CD14-positive monocyte (primary cell): ENCODE measurements around the gene NECAB3. TPM values are rescaled to one million over a fixed set of nuclear protein-coding genes. Genes with fewer than 3 reads are reported as not detected.

Experiments used
- DNase-seq, 3 donors: peaks; one replicate each; pipeline ENCODE4 v3.0.0-alpha.2; 2011 to 2022
- H2AFZ ChIP-seq: 2 replicates; pipeline ENCODE4 v1.6.0; 2012; ENCODE audit warnings: mild to moderate bottlenecking, low read depth, low read length, inconsistent platforms; ENCODE audit not compliant: insufficient read depth, poor library complexity, severe bottlenecking
- H3K27ac ChIP-seq, 2 donors: 1 replicate in 1 of 2; 2 replicates in 1 of 2; pipeline ENCODE4 v1.5.1; 2012 to 2013; ENCODE audit warnings: low read length in 2 of 2, control low read depth in 1 of 2, inconsistent platforms in 1 of 2, low read depth in 1 of 2, mild to moderate bottlenecking in 1 of 2
- H3K27me3 ChIP-seq, 2 donors: one replicate each; pipeline versions ENCODE4 v1.6.0 to v1.6.1; 2011 to 2013; ENCODE audit warnings: low read length in 2 of 2; ENCODE audit not compliant: control insufficient read depth in 2 of 2, insufficient read depth in 2 of 2
- H3K36me3 ChIP-seq, 2 donors: replicated peaks in 1 of 2; 1 replicate in 1 of 2; 2 replicates in 1 of 2; pipeline versions ENCODE4 v1.5.1 to v1.6.1; 2012 to 2013; ENCODE audit warnings: low read length in 2 of 2, control low read depth in 1 of 2, inconsistent platforms in 1 of 2, mild to moderate bottlenecking in 1 of 2; ENCODE audit not compliant: insufficient read depth in 2 of 2, control insufficient read depth in 1 of 2
- H3K4me1 ChIP-seq, 2 donors: 1 replicate in 1 of 2; 2 replicates in 1 of 2; pipeline versions ENCODE4 v1.5.1 to v1.6.1; 2012 to 2013; ENCODE audit warnings: low read length in 2 of 2, control low read depth in 1 of 2, inconsistent platforms in 1 of 2, mild to moderate bottlenecking in 1 of 2, moderate library complexity in 1 of 2; ENCODE audit not compliant: insufficient read depth in 2 of 2, control insufficient read depth in 1 of 2
- H3K4me2 ChIP-seq: replicated peaks from 2 replicates; pipeline ENCODE3; 2012; ENCODE audit warnings: low read length, moderate library complexity, mild to moderate bottlenecking; ENCODE audit not compliant: poor library complexity, severe bottlenecking; ENCODE audit errors: extremely low read depth
- H3K4me3 ChIP-seq, 3 experiments: fragments of 200-600 bp in 1 of 3; sonication (generic) in 1 of 3; replicated peaks in 1 of 3; 1 replicate in 2 of 3; 2 replicates in 1 of 3; pipeline ENCODE4 v1.5.1; 2011 to 2013; ENCODE audit warnings: low read length in 3 of 3, mild to moderate bottlenecking in 3 of 3, control low read depth in 2 of 3, low read depth in 2 of 3, inconsistent platforms in 1 of 3, moderate library complexity in 1 of 3
- H3K79me2 ChIP-seq: 2 replicates; pipeline ENCODE4 v1.6.0; 2012; ENCODE audit warnings: mild to moderate bottlenecking, control low read depth, inconsistent platforms, low read length, moderate library complexity; ENCODE audit not compliant: insufficient read depth
- H3K9ac ChIP-seq: 2 replicates; pipeline ENCODE4 v1.6.0; 2017; ENCODE audit warnings: low read length, mild to moderate bottlenecking; ENCODE audit not compliant: insufficient read depth, poor library complexity, severe bottlenecking
- H3K9me3 ChIP-seq, 2 donors: replicated peaks in 1 of 2; 1 replicate in 1 of 2; 2 replicates in 1 of 2; pipeline versions ENCODE4 v1.5.1 to v1.6.1; 2012 to 2013; ENCODE audit warnings: low read length in 2 of 2, control low read depth in 1 of 2; ENCODE audit not compliant: control insufficient read depth in 1 of 2, insufficient read depth in 1 of 2
- H4K20me1 ChIP-seq: 2 replicates; pipeline ENCODE4 v1.6.0; 2012; ENCODE audit warnings: mild to moderate bottlenecking, low read length, control low read depth, moderate library complexity; ENCODE audit not compliant: insufficient read depth
- H3K27ac Mint-ChIP-seq, 7 donors: one replicate each; pipeline ENCODE4 v1.8.0; 2020; ENCODE audit warnings: mild to moderate bottlenecking in 7 of 7, mixed read lengths in 7 of 7, moderate library complexity in 6 of 7, inconsistent platforms in 2 of 7
- H3K27me3 Mint-ChIP-seq, 3 donors: one replicate each; pipeline ENCODE4 v1.8.0; 2021 to 2022; ENCODE audit warnings: low read depth in 3 of 3, mild to moderate bottlenecking in 3 of 3, mixed read lengths in 3 of 3, moderate library complexity in 3 of 3, inconsistent platforms in 1 of 3
- H3K36me3 Mint-ChIP-seq, 2 donors: one replicate each; pipeline ENCODE4 v1.8.0; 2020; ENCODE audit warnings: mixed read lengths in 2 of 2, inconsistent platforms in 1 of 2, mild to moderate bottlenecking in 1 of 2
- H3K4me1 Mint-ChIP-seq: one replicate; pipeline ENCODE4 v1.8.0; 2020; ENCODE audit warnings: mild to moderate bottlenecking, mixed read lengths
- H3K4me3 Mint-ChIP-seq, 2 donors: one replicate each; pipeline ENCODE4 v1.8.0; 2020; ENCODE audit warnings: mild to moderate bottlenecking in 2 of 2, mixed read lengths in 2 of 2, moderate library complexity in 1 of 2
- H3K9me3 Mint-ChIP-seq, 7 donors: one replicate each; pipeline ENCODE4 v1.8.0; 2020 to 2022; ENCODE audit warnings: mixed read lengths in 7 of 7, mild to moderate bottlenecking in 6 of 7, moderate library complexity in 6 of 7, inconsistent platforms in 2 of 7
- WGBS: methylation state at CpG from one replicate; pipeline ENCODE4 v1.1.5; 2013; ENCODE audit warnings: missing lambda C conversion rate; ENCODE audit not compliant: insufficient coverage; 5-methylcytosine and 5-hydroxymethylcytosine counted together
- intact Hi-C, 2 donors: fragments of 100-400 bp; cut with micrococcal nuclease; formaldehyde crosslinking; loops; one replicate each; pipeline versions ENCODE4 v1.15.0 to v1.15.1; 2023
- polyA plus RNA-seq, 3 donors: library from polyadenylated mRNA; depleted of rRNA in 1 of 3; unstranded in 2 of 3; stranded (reverse) in 1 of 3; fragments of 300-500 nt in 2 of 3; fragments of >200 nt in 1 of 3; fragmentation: Illumina TruSeq in 2 of 3; gene quantifications; 1 replicate in 2 of 3; 2 replicates in 1 of 3; pipeline ENCODE4 v1.2.3, GENCODE V29; 2012 to 2021
- TF ChIP-seq, protein P1 (sequence below): fragments of 200-600 bp; IDR thresholded peaks from one replicate; pipeline ENCODE4 v1.8.0; 2022; ENCODE audit warnings: antibody characterized with exemption, mild to moderate bottlenecking

Gene NECAB3
- polyA plus RNA-seq, 3 donors: 1.3 to 12.8 (median 1.8) TPM

DNA sequence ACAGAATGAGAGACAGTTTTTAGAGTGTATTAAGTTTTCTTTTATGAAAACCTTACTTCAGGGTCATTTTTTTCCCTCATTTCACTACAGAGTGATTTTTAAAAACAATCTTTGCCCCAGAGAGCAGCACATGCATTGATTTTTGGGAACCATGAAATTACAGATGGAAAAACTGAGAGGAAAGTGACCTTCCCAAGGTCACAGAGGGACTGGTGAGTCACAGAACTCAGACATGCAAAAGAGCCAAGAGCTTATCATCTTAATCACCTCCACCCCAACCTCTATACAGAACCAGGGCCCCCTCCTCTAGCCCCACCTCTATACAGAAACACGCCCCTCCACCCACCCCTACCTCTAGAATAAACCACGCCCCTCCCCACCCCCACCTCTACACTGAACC, 35.2 kb upstream of the NECAB3 start:
- WGBS: no CpG with 5 or more reads among the region's 2 CpGs
- Mint-ChIP-seq H3K27me3 (peaks cover 0 to 2% (median 0%) of the 10 kb centered on the region in 3 donors), H3K27ac (peak overlapping the region in 1 of 7 donors; percentile 61), H3K4me1 (no peaks in the 10 kb centered on the region), H3K4me3 (no peak overlapping the region), H3K9me3 (peaks cover 0 to 2% (median 0%) of the 10 kb centered on the region in 7 donors), H3K36me3 (peaks cover 46 to 67% of the 10 kb centered on the region in 2 donors)
- H3K36me3 ChIP-seq: peaks cover 46 to 73% of the 10 kb centered on the region in 2 donors
- H4K20me1 ChIP-seq: no peaks in the 10 kb centered on the region
- no peaks in the 10 kb centered on the region for H3K27me3 ChIP-seq
- no peak for DNase-seq
- no peak overlapping the region for H2AFZ ChIP-seq
- no peak overlapping the region for H3K9ac ChIP-seq
- no peaks in the 10 kb centered on the region for H3K79me2 ChIP-seq
- TF ChIP-seq, protein P1, sequence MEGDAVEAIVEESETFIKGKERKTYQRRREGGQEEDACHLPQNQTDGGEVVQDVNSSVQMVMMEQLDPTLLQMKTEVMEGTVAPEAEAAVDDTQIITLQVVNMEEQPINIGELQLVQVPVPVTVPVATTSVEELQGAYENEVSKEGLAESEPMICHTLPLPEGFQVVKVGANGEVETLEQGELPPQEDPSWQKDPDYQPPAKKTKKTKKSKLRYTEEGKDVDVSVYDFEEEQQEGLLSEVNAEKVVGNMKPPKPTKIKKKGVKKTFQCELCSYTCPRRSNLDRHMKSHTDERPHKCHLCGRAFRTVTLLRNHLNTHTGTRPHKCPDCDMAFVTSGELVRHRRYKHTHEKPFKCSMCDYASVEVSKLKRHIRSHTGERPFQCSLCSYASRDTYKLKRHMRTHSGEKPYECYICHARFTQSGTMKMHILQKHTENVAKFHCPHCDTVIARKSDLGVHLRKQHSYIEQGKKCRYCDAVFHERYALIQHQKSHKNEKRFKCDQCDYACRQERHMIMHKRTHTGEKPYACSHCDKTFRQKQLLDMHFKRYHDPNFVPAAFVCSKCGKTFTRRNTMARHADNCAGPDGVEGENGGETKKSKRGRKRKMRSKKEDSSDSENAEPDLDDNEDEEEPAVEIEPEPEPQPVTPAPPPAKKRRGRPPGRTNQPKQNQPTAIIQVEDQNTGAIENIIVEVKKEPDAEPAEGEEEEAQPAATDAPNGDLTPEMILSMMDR: no peak
- H3K9me3 ChIP-seq: no peaks in the 10 kb centered on the region
- H3K4me2 ChIP-seq: no peak overlapping the region
- H3K4me3 ChIP-seq: no peak overlapping the region
- H3K4me1 ChIP-seq: no peaks in the 10 kb centered on the region
- no peak overlapping the region for H3K27ac ChIP-seq
- intact Hi-C loops: no loop called here

DNA sequence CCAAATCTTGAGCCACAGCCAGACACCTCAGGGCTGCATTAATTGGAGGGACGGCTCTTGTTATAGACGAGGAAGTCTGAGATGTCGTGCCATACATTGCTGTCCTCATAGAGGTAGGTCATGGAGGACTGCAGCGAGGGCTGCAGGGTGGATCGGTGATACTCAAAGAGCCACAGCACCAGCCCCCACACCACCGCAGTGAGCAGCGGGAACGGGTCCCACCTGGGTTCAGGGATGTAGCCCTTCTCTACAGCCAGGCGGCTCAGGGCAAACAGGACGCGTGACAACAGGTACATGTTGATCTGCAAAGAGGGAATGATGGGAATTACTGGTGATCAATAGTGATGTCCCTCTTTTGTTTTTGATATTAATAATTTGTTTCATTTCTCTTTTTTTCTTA, 33.4 kb upstream of the NECAB3 start:
- H2AFZ ChIP-seq: no peak overlapping the region
- H4K20me1 ChIP-seq: no peaks in the 10 kb centered on the region
- TF ChIP-seq, protein P1: no peak
- H3K27ac ChIP-seq: no peak overlapping the region
- Mint-ChIP-seq H3K4me1 (no peaks in the 10 kb centered on the region), H3K9me3 (peaks cover 0 to 2% (median 0%) of the 10 kb centered on the region in 7 donors), H3K36me3 (peaks cover 33 to 55% of the 10 kb centered on the region in 2 donors), H3K4me3 (no peak overlapping the region), H3K27me3 (peaks cover 0 to 2% (median 0%) of the 10 kb centered on the region in 3 donors), H3K27ac (peak overlapping the region in 1 of 7 donors; percentile 38)
- no peaks in the 10 kb centered on the region for H3K79me2 ChIP-seq
- H3K36me3 ChIP-seq: peaks cover 33 to 55% of the 10 kb centered on the region in 2 donors
- H3K4me1 ChIP-seq: no peaks in the 10 kb centered on the region
- H3K27me3 ChIP-seq: no peaks in the 10 kb centered on the region
- H3K9me3 ChIP-seq: no peaks in the 10 kb centered on the region
- no peak overlapping the region for H3K4me2 ChIP-seq
- no peak overlapping the region for H3K4me3 ChIP-seq
- DNase-seq: no peak
- WGBS: 100% methylated on average over 7 of the region's 11 CpGs
- H3K9ac ChIP-seq: no peak overlapping the region
- intact Hi-C loops: no loop called here
